Measurements from ENCODE around the gene MARK2. TPM values are rescaled to one million over a fixed set of nuclear protein-coding genes. Genes with fewer than 3 reads are reported as not detected.

The MARK2 gene
- total and polyA plus RNA-seq, 2 of the 8 experiments (the other 6 are each of a cell fraction or from before 2014, with no cell fraction given) = 19.3 to 58.5 TPM

DNA sequence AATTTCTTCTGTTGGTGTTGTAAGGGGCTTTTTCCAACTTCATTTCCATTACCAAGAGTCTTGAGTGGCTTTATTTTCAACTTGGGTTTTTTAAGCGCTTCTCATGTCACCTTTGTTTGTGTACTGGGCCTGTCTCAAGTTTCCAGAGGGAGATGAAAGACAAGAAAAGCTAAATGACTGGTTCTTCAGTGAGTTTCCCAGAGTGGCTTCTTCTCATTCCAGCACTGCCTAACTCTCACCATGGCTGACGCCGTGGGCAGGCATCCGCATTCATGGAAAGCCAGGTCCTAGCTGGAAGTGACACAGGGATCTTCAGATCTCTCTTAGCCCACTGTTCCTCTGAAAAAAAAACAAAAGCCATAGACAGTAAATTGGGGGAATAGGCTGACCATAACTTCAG lies 28.6 kb downstream of the MARK2 start:
- WGBS, 2 experiments (ENCODE audit: extremely low coverage in 1 of 2, insufficient coverage in 1 of 2, insufficient read length in 1 of 2, insufficient replicate concordance in 2 of 2, low coverage in 1 of 2, low lambda C conversion rate in 2 of 2, missing lambda C conversion rate in 1 of 2) = 90% methylated on average over 4 of the region's 4 CpGs; no CpG with 5 or more reads in 1 of the 2 experiments
- Histone ChIP-seq H3K27ac (ENCODE audit: low read depth, low read length) (no peak overlapping the region), H4K20me1 (replicated peaks in 1 of 2; ENCODE audit: control insufficient read depth in 1 of 2, insufficient read depth in 2 of 2, low read length in 2 of 2) (peaks cover 11 to 36% of the 10 kb centered on the region in 2 experiments)
- no peak for TF ChIP-seq KDM1A (IDR thresholded peaks at IDR 0.05; ENCODE audit: borderline replicate concordance, low read length)
- TF ChIP-seq CBX5 (IDR thresholded peaks at IDR 0.05; ENCODE audit: low read depth, low read length) = no peak
- TF ChIP-seq KDM5A (IDR thresholded peaks at IDR 0.05; ENCODE audit: low read length) = no peak

More for the DNA sequence above, 28.6 kb downstream of the MARK2 start:
- Histone ChIP-seq H3K79me1 (ENCODE audit: low read depth, low read length) (peaks cover 14% of the 10 kb centered on the region), H3K9ac (replicated peaks in 1 of 4; ENCODE audit: extremely low read depth in 1 of 4, low read depth in 3 of 4, low read length in 3 of 4) (no peak overlapping the region), H3K27me3 (replicated peaks in 1 of 4; ENCODE audit: control insufficient read depth in 3 of 4, extremely low read depth in 1 of 4, insufficient read depth in 3 of 4, low read length in 3 of 4) (no peaks in the 10 kb centered on the region), H2AFZ (ENCODE audit: low read length) (no peak overlapping the region), H2BK12ac (ENCODE audit: low read depth, low read length) (no peak overlapping the region), H3K23me2 (ENCODE audit: low read depth, low read length) (no peaks in the 10 kb centered on the region), H3K9me3 (ENCODE audit: insufficient read depth in 2 of 2, low read depth in 1 of 2, low read length in 1 of 2) (no peaks in the 10 kb centered on the region), H3K79me2 (ENCODE audit: control insufficient read depth in 1 of 2, insufficient read depth in 2 of 2, low read length in 2 of 2) (peaks cover 9 to 89% of the 10 kb centered on the region in 2 experiments; a peak in 3 of 4 replicates), H4K5ac (ENCODE audit: insufficient read length, low read depth, low read length) (no peak overlapping the region), H3K4me1 (replicated peaks in 1 of 4; ENCODE audit: control insufficient read depth in 3 of 4, insufficient read depth in 4 of 4, low read length in 3 of 4) (peaks cover 4 to 22% (median 7%) of the 10 kb centered on the region in 4 experiments), H2BK120ac (replicated peaks; ENCODE audit: low read depth, low read length) (no peak overlapping the region), H2BK15ac (ENCODE audit: low read length) (no peak overlapping the region), H3K18ac (ENCODE audit: extremely low read depth, low read length) (no peak overlapping the region), H3K14ac (ENCODE audit: insufficient read length) (no peak overlapping the region), H2BK20ac (ENCODE audit: low read length) (no peak overlapping the region), H2AK5ac (ENCODE audit: low read depth, low read length) (no peak overlapping the region), H3K4ac (replicated peaks; ENCODE audit: insufficient read length, low read depth, low read length) (no peak overlapping the region), H3K56ac (replicated peaks; ENCODE audit: insufficient read length, low read depth, low read length) (no peak overlapping the region), H3K4me2 (ENCODE audit: insufficient read depth in 1 of 2, low read depth in 2 of 2, low read length in 2 of 2) (no peak overlapping the region), H4K91ac (replicated peaks; ENCODE audit: insufficient read length, low read length) (no peak overlapping the region), H4K8ac (ENCODE audit: extremely low read depth, insufficient read depth, low read length) (no peak overlapping the region), H3K4me3 (ENCODE audit: extremely low read depth in 1 of 4, insufficient read depth in 2 of 4, low read depth in 3 of 4, low read length in 4 of 4) (no peak overlapping the region), H2BK5ac (ENCODE audit: low read depth, low read length) (no peak overlapping the region), H3K23ac (ENCODE audit: insufficient read length) (no peak overlapping the region), H3K36me3 (ENCODE audit: control insufficient read depth in 2 of 4, insufficient read depth in 4 of 4, low read length in 3 of 4) (no peaks in the 10 kb centered on the region)
- no peak for DNase-seq (ENCODE audit: low read depth in 1 of 2, low spot score in 2 of 2)
- FAIRE-seq = no peak
- CTCF ChIA-PET (ENCODE audit: partially characterized antibody) = interaction anchor here (0.8 to 4.4 kb wide), 12 partner anchors 8 to 77 kb away, joined by 3 to 21 read pairs (median 4); partner anchors contain the start of genes MARK2 and RCOR2
- POLR2A ChIA-PET (ENCODE audit: partially characterized antibody) = interaction anchor here (0.6 to 1.3 kb wide), 6 partner anchors 9 to 484 kb away, joined by 3 read pairs; no protein-coding TSS in a partner anchor
